Neural crest cell (in vitro differentiated cells): ENCODE data around the gene PCP2. TPM values are rescaled to one million over a fixed set of nuclear protein-coding genes. Genes with fewer than 3 reads are reported as not detected.
"Not testable (repeated sequence)": the region's sequence is repeated elsewhere in the genome, so short reads cannot be mapped to it uniquely, and the experiment has no call there.

Experiments used
- DNase-seq: peaks from one replicate; pipeline ENCODE4 v3.0.0; 2021; ENCODE audit warnings: low read depth, mixed read lengths, low spot score
- H3K27ac Mint-ChIP-seq: one replicate; pipeline ENCODE4 v1.8.0; 2021; ENCODE audit warnings: mild to moderate bottlenecking, mixed read lengths; ENCODE audit not compliant: unreplicated experiment
- H3K27me3 Mint-ChIP-seq: 2 replicates; pipeline ENCODE4 v1.8.0; 2021; ENCODE audit warnings: low read depth, mild to moderate bottlenecking, mixed read lengths
- H3K36me3 Mint-ChIP-seq: 2 replicates; pipeline ENCODE4 v1.8.0; 2021; ENCODE audit warnings: low read depth, mild to moderate bottlenecking, mixed read lengths
- H3K4me1 Mint-ChIP-seq: 2 replicates; pipeline ENCODE4 v1.8.0; 2021; ENCODE audit warnings: mixed read lengths
- H3K4me3 Mint-ChIP-seq: one replicate; pipeline ENCODE4 v1.8.0; 2021; ENCODE audit warnings: mild to moderate bottlenecking, mixed read lengths
- H3K9me3 Mint-ChIP-seq: 2 replicates; pipeline ENCODE4 v1.8.0; 2021; ENCODE audit warnings: mixed read lengths
- CTCF ChIP-seq: fragments of 200-600 bp; sonication (generic); conservative IDR thresholded peaks from 2 replicates; pipeline ENCODE4 v1.5.0; 2021; ENCODE audit warnings: antibody characterized with exemption, mild to moderate bottlenecking
- total RNA-seq: library from RNA; stranded (reverse); gene quantifications from 2 replicates; pipeline ENCODE4 v1.2.1, GENCODE V29; 2021

Gene PCP2
- total RNA-seq, 1 donor from 2014 or later: not detected

GRCh38 chr19:7645163-7645562 is 11.6 kb upstream of the PCP2 start:
- no peak overlapping the region for H3K4me3 Mint-ChIP-seq
- no peak overlapping the region for H3K27ac Mint-ChIP-seq
- H3K9me3 Mint-ChIP-seq: peaks cover 2% of the 10 kb centered on the region
- no peak for TF ChIP-seq CTCF
- DNase-seq: no peak
- no peaks in the 10 kb centered on the region for H3K4me1 Mint-ChIP-seq
- H3K36me3 Mint-ChIP-seq: no peaks in the 10 kb centered on the region
- peaks cover 15% of the 10 kb centered on the region for H3K27me3 Mint-ChIP-seq

- no peaks in the 10 kb centered on the region for H3K4me1 Mint-ChIP-seq
- H3K9me3 Mint-ChIP-seq: peaks cover 7% of the 10 kb centered on the region
These were observed 11.0 kb upstream of the PCP2 start for GRCh38 chr19:7644550-7644877.

GRCh38 chr19:7643629-7644549 is 10.4 kb upstream of the PCP2 start:
- not testable (repeated sequence) for DNase-seq, H3K36me3 Mint-ChIP-seq

More at GRCh38 chr19:7644550-7644877, 11.0 kb upstream of the PCP2 start:
- H3K4me3 Mint-ChIP-seq: no peak overlapping the region
- H3K27me3 Mint-ChIP-seq: peaks cover 18% of the 10 kb centered on the region
- TF ChIP-seq CTCF: no peak
- no peak overlapping the region for H3K27ac Mint-ChIP-seq
- DNase-seq: no peak
- no peaks in the 10 kb centered on the region for H3K36me3 Mint-ChIP-seq

GRCh38 chr19:7643031-7643415 is 9.5 kb upstream of the PCP2 start:
- no peak overlapping the region for H3K27ac Mint-ChIP-seq
- H3K4me1 Mint-ChIP-seq: no peaks in the 10 kb centered on the region
- no peaks in the 10 kb centered on the region for H3K36me3 Mint-ChIP-seq
- peaks cover 7% of the 10 kb centered on the region for H3K9me3 Mint-ChIP-seq
- H3K27me3 Mint-ChIP-seq: peaks cover 30% of the 10 kb centered on the region
- no peak overlapping the region for H3K4me3 Mint-ChIP-seq
- DNase-seq: no peak
- no peak for TF ChIP-seq CTCF

More at GRCh38 chr19:7643629-7644549, 10.4 kb upstream of the PCP2 start:
- H3K27me3 Mint-ChIP-seq: peaks cover 21% of the 10 kb centered on the region
- H3K27ac Mint-ChIP-seq, H3K4me3 Mint-ChIP-seq, H3K4me1 Mint-ChIP-seq, H3K9me3 Mint-ChIP-seq: not testable (repeated sequence)

- H3K27me3 Mint-ChIP-seq: peaks cover 35% of the 10 kb centered on the region
- DNase-seq: no peak
These were observed 8.9 kb upstream of the PCP2 start for GRCh38 chr19:7642295-7643030.

More at GRCh38 chr19:7642295-7643030, 8.9 kb upstream of the PCP2 start:
- H3K27ac Mint-ChIP-seq: no peak overlapping the region
- no peaks in the 10 kb centered on the region for H3K36me3 Mint-ChIP-seq
- no peak overlapping the region for H3K4me3 Mint-ChIP-seq
- no peaks in the 10 kb centered on the region for H3K4me1 Mint-ChIP-seq
- TF ChIP-seq CTCF: no peak
- H3K9me3 Mint-ChIP-seq: peaks cover 7% of the 10 kb centered on the region
